HG03342 (cell line): Measurements from ENCODE around the gene NT5C.

Experiments used
- ATAC-seq: cut with Tn5 transposase; IDR thresholded peaks from one replicate; pipeline ENCODE4 v1.9.1; 2021; ENCODE audit warnings: mild to moderate bottlenecking, moderate library complexity; ENCODE audit not compliant: unreplicated experiment

The NT5C gene

DNA sequence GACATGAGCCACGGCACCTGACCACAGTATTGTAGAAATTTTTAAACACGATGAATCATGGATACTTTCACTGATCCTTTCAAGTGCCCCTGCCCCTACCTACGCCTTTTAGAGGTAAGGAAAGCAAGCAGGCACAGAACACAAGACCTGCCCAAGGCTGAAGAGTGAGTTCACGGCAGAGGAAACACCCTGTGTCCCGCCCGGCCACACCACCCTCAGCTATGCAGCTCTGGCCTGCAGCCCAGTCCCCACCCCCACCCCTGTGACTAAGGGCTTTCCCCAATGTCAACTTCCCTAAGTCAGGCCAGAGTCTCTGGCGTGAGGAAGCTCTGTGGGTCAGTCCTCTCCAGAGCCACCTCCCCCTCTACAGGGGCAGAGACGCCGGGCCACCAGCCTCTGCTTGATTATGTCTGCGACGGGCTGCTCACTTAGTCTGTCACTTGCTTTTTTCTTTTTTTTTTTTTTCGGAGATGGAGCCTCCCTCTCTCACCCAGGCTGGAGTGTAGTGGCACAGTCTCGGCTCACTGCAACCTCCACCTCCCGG lies 35.4 kb downstream of the NT5C start:
- ATAC-seq = no peak

GRCh38 chr17:75094871-75095399 lies 36.6 kb downstream of the NT5C start:
- no peak for ATAC-seq

DNA sequence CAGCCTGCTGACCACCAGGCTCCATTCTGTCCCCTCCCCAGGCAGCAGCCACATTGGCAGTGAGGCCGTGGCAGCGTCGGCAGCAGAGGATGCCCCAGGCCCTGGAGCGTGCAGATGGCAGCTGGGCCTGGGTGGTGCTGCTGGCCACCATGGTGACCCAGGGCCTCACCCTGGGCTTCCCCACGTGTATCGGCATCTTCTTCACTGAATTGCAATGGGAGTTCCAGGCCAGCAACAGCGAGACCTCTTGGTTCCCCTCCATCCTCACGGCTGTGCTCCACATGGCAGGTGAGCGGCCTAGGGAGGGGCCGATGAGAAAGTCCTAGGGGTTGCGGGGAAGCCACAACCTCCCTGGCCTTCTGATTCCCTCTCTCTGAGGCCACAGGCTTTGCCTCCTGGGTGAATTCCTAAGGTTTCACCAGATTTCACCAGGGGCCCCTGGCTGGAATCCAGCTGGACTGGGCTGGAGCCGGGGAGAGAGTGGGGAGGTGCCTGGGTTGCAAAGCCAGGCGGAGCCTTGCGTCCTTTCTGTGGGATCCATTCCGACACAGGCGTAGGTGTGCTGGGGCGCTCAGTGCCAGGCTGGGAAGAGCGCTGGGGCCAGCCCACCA lies 37.9 kb downstream of the NT5C start:
- no peak for ATAC-seq

GRCh38 chr17:75091855-75092327 lies 39.7 kb downstream of the NT5C start:
- no peak for ATAC-seq

DNA sequence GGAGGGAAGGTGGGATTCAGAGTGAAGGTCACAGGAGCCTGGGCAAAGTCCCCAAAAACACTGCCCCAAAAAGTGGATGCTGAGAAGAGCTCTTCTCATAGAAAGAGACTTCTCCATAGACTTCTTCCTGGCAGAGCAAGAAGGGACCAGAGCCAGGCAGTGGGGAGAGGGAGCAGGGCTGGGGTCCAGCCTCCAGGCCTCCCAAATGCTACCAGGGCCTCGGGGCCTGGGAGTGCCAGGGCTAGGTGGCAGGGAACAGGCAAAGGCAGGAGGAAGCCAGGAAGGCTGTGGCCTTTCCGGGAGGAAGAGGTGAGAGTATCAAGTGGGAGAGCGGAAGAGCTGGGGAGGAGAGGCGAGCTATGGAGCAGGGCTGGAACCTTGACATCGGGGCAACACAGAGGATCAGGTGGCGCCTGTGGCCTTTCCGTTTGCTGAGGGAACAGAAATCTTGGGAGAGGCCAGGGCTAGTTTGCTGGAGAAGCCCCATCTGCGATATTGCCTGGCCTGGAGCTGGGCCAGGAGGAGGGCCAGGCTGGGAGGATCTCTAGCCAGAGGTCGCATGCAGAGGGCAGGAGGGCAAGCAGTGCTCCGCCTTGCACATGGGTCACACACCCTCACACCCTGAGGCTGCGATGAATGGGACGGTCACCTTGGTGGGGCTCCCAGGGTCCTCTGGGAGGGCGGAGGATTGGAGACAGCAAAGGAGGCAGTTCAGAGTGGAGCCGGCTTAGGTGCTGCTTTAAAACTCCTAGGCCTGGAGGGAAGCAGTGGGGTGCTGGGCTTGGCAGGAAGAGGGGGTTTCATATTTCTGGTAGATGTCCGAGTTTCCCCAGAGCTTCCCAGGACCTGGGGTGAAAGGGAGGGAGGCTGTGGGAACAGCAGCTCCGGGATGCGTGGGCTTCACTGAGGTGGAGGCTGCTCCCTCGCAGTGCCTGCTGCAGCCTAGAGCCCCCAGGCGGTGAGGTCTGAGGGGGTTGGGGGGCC lies 40.4 kb downstream of the NT5C start:
- no peak for ATAC-seq

DNA sequence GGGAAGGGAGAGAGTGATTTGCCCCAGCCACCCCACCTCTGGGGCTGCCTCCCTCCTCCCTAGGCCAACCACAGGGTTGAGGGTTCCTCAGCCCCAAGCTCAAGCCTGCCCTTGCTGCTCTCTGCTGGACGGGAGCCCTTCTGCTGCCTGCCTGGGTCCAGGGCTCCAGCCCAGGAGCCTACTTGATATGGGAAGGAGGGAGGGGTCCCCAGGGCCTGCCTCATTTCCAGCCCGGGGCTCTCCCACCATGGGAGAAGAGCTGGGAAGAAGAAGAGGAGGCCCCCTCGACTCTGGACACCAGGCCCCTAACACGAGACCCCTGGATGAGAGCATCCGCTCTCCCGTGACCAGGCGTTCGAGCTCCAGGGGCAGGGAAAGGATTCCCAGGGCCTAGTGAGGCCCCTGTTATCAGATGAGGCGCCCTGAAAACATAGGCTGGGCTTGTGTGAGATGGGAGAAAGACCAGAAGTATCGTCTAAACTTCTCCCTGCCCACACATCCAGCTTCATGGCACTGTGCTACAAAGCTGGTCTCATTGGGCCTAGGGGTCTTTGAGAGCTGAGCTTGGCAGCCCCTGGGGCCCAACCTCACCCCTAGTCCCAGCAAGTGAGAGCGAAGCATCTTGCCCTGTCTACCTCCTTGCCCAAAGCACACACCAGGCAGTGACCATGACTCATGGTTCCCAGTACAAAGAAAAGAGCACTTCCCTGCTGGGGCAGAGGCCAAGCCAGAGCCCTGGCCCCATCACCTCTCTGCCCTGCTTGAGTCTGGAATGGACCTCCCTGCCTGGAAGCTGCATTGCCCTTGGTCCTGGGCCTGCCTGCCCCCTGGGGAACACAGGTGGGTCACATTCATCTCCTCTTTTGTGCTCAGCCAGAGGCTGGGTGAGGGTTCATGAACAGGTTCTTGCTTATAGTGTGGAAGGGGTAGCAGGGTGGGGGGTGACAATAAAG lies 42.8 kb downstream of the NT5C start:
- peak; percentile 9 for ATAC-seq

DNA sequence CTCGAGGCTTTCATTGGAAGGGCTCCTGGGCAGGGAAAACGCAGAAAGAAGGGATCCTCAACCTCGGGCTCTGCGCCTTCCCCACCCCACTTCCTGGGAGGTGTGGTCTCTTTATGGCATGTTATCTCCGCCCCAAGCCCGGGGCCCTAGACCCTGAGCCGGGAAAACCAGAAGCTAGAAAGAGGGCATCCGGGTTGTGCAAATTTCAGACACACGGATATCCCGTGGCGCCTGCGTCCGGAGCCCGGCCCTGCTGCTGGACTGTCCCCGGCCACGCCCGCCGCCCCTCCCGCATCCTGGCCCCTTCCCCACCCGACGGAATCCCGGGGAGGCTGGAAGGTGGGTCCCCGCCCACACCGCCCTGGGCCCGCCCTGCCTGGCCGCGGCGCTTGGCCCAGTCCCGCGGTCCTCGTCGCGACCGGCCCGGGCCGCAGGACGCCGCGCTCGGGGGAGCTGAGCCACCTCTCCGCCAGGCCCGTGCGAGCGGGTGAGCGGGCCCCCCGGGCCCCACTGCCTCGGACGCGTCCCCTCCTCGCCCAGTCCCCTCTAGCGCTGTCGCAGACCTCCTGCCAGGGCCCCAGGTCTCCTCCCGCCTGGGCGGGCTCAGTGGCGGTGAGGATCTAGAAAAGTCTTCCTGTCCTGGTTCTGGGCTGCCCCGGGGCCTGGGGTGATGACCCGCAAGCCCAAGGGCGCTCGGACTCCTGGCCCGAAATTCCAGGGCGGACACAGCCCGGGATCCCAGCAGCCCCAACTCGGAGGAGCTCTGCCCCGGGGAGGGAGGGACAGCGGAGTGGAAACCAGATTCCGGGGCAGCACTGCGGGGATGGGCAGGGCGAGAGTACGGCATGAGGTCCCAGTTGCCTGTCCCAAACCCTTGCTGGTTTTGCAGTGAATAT lies 43.7 kb downstream of the NT5C start, which contains the start of gene SLC16A5:
Gene SLC16A5 (plus strand): TSS at position 397 of the 896 bp plus-strand sequence. CDS start 5,683 bp downstream, outside the sequence.
- peak; percentile 59 for ATAC-seq

- no peak for ATAC-seq
Measured at GRCh38 chr17:75087182-75087557, 44.4 kb downstream of the NT5C start.

- ATAC-seq = no peak
Measured at GRCh38 chr17:75086496-75087181, 44.9 kb downstream of the NT5C start.

DNA sequence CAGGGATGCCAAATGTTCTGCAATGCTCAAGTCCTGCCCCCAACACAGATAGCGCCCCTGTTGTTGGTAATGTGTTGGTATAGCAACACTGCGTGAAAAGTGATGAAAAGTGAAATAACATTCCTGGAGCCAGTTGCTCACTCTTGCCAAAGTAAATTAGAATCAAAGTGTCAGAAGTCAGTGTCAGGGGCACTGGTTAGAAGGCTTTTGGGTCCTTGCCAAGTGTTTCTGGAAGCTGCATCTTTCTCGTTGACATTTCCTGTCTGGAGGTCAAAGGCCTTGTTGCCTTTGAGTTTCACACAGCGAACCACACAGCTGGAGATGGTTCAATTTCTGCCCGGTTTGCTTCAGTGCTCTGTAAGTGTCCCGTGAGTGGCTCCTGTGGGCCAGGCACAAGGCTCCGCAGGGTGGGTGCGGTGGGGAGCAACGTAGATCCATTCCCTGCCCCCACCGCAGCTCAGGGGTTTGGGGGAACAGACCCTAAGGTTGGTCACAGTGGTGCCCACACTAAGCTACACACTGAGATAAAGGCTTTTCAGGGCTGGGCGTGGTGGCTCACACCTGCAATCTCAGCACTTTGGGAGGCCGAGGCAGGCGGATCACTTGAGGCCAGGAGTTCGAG lies 47.4 kb downstream of the NT5C start:
- ATAC-seq = no peak

GRCh38 chr17:75082683-75083082 lies 48.9 kb downstream of the NT5C start:
- ATAC-seq = no peak

- ATAC-seq = no peak
Measured at GRCh38 chr17:75081611-75082540, 49.7 kb downstream of the NT5C start.
